Measurements from ENCODE around the gene CAV2.
"Not testable (repeated sequence)": the region's sequence is repeated elsewhere in the genome, so short reads cannot be mapped to it uniquely, and the experiment has no call there.

CAV2 gene

GRCh38 chr7:116499168-116500077, at the start of gene CAV2:
Gene CAV2 (plus strand): TSS chr7:116499738. CDS start chr7:116499782, 44 bp downstream.
- no peak for DNase-seq (ENCODE audit: low read depth)

- no peak for DNase-seq (ENCODE audit: low read depth)
Observed at GRCh38 chr7:116449950-116450349, 49.6 kb upstream of the CAV2 start.

- no peak for DNase-seq (ENCODE audit: low read depth)
Observed at GRCh38 chr7:116451957-116452729, 47.4 kb upstream of the CAV2 start.

GRCh38 chr7:116454377-116454776, 45.2 kb upstream of the CAV2 start:
- no peak for DNase-seq (ENCODE audit: low read depth)

- DNase-seq (ENCODE audit: low read depth) = no peak
Observed at GRCh38 chr7:116455009-116455408, 44.5 kb upstream of the CAV2 start.

GRCh38 chr7:116455499-116455898, 44.0 kb upstream of the CAV2 start:
- DNase-seq (ENCODE audit: low read depth) = no peak

- DNase-seq (ENCODE audit: low read depth) = no peak
Observed at GRCh38 chr7:116461500-116461899, 38.0 kb upstream of the CAV2 start.

- DNase-seq (ENCODE audit: low read depth) = no peak
Observed at GRCh38 chr7:116463956-116464355, 35.6 kb upstream of the CAV2 start.

- DNase-seq (ENCODE audit: low read depth) = no peak
Observed at GRCh38 chr7:116464375-116464774, 35.2 kb upstream of the CAV2 start.

- no peak for DNase-seq (ENCODE audit: low read depth)
Observed at GRCh38 chr7:116465125-116465524, 34.4 kb upstream of the CAV2 start.

GRCh38 chr7:116468534-116468933, 31.0 kb upstream of the CAV2 start:
- DNase-seq (ENCODE audit: low read depth) = no peak

GRCh38 chr7:116477625-116478024, 21.9 kb upstream of the CAV2 start:
- DNase-seq (ENCODE audit: low read depth) = no peak

- DNase-seq (ENCODE audit: low read depth) = no peak
Observed at GRCh38 chr7:116478834-116479233, 20.7 kb upstream of the CAV2 start.

GRCh38 chr7:116483271-116483942, 16.1 kb upstream of the CAV2 start:
- DNase-seq (ENCODE audit: low read depth) = no peak

- DNase-seq (ENCODE audit: low read depth) = not testable (repeated sequence)
Observed at GRCh38 chr7:116484389-116484788, 15.1 kb upstream of the CAV2 start.

GRCh38 chr7:116487907-116488521, 11.5 kb upstream of the CAV2 start:
- DNase-seq (ENCODE audit: low read depth) = no peak

GRCh38 chr7:116490351-116490750, 9.2 kb upstream of the CAV2 start:
- no peak for DNase-seq (ENCODE audit: low read depth)

GRCh38 chr7:116491887-116492653, 7.5 kb upstream of the CAV2 start:
- no peak for DNase-seq (ENCODE audit: low read depth)

- no peak for DNase-seq (ENCODE audit: low read depth)
Observed at GRCh38 chr7:116492654-116493109, 6.9 kb upstream of the CAV2 start.

- no peak for DNase-seq (ENCODE audit: low read depth)
Observed at GRCh38 chr7:116493449-116493848, 6.1 kb upstream of the CAV2 start.

- no peak for DNase-seq (ENCODE audit: low read depth)
Observed at GRCh38 chr7:116494472-116494871, 5.1 kb upstream of the CAV2 start.

Data from stimulated activated CD8-positive, alpha-beta memory T cell treated with anti-CD3 and anti-CD28 coated beads, Interleukin-7, amount 100 ng/mL, for 24 hours (primary cell).